ENCODE results near the gene KCNE1.
"Not testable (repeated sequence)": the region's sequence is repeated elsewhere in the genome, so short reads cannot be mapped to it uniquely, and the experiment has no call there.

DNA sequence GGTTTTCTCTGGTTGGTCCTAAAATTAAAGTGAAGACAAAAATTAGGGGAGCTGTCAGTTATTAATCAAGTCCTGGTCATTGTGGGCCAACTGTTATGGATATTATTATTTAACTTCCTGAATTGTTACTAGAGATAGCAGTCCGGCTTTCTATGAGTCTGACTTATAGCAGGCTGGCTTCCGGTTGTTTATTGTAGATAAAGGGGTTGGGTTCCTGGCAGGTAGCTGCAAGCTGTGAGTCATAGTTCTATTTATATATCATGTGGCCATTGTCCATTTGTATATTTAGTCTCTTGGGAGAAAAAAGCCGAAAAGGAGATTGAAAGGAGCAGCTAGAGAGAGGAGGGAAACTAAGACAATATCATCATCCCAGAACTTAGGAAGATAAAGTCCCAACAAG is 28.6 kb downstream of the KCNE1 start:
- not testable (repeated sequence) for TF ChIP-seq POLR2A (IDR thresholded peaks at IDR 0.05)
- TF ChIP-seq, protein P1, sequence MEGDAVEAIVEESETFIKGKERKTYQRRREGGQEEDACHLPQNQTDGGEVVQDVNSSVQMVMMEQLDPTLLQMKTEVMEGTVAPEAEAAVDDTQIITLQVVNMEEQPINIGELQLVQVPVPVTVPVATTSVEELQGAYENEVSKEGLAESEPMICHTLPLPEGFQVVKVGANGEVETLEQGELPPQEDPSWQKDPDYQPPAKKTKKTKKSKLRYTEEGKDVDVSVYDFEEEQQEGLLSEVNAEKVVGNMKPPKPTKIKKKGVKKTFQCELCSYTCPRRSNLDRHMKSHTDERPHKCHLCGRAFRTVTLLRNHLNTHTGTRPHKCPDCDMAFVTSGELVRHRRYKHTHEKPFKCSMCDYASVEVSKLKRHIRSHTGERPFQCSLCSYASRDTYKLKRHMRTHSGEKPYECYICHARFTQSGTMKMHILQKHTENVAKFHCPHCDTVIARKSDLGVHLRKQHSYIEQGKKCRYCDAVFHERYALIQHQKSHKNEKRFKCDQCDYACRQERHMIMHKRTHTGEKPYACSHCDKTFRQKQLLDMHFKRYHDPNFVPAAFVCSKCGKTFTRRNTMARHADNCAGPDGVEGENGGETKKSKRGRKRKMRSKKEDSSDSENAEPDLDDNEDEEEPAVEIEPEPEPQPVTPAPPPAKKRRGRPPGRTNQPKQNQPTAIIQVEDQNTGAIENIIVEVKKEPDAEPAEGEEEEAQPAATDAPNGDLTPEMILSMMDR (IDR thresholded peaks at IDR 0.05): not testable (repeated sequence)
